Measurements from ENCODE around the gene RAB35. TPM values are rescaled to one million over a fixed set of nuclear protein-coding genes. Genes with fewer than 3 reads are reported as not detected.

The RAB35 gene
- polyA plus RNA-seq, 1 donor from 2014 or later = 60.2 TPM

GRCh38 chr12:120139958-120140357 is 23.4 kb upstream of the RAB35 start:
- Histone ChIP-seq H2AFZ (ENCODE audit: low read depth, low read length) (no peak overlapping the region), H3K27ac (ENCODE audit: low read length) (no peak overlapping the region), H3F3A (ENCODE audit: insufficient read depth, low read length, poor library complexity, severe bottlenecking) (no peaks in the 10 kb centered on the region), H3K27me3 (ENCODE audit: insufficient read depth, low read depth, low read length) (no peaks in the 10 kb centered on the region), H3K9me3 (ENCODE audit: low read length) (no peaks in the 10 kb centered on the region), H3K4me2 (ENCODE audit: low read length) (no peak overlapping the region), H3K4me3 (ENCODE audit: low read length) (no peak overlapping the region), H3K79me2 (replicated peaks; ENCODE audit: insufficient read depth, low read length) (no peaks in the 10 kb centered on the region), H3K36me3 (ENCODE audit: insufficient read depth, low read length) (peaks cover 4% of the 10 kb centered on the region), H4K20me1 (ENCODE audit: insufficient read depth) (no peaks in the 10 kb centered on the region), H3K9ac (ENCODE audit: low read length) (no peak overlapping the region), H3K9me2 (ENCODE audit: insufficient read depth, low read length) (no peaks in the 10 kb centered on the region)
- TF ChIP-seq REST (IDR thresholded peaks at IDR 0.05; ENCODE audit: borderline replicate concordance) (no peak), CTCF (IDR thresholded peaks at IDR 0.05; ENCODE audit: poor library complexity, severe bottlenecking) (no peak), TAF1 (IDR thresholded peaks at IDR 0.05; ENCODE audit: low read depth) (no peak), SMC3 (conservative IDR thresholded peaks at IDR 0.05; ENCODE audit: poor library complexity) (no peak), EP300 (conservative IDR thresholded peaks at IDR 0.05; ENCODE audit: poor library complexity, severe bottlenecking) (no peak), RAD21 (conservative IDR thresholded peaks at IDR 0.05) (no peak), POLR2AphosphoS5 (IDR thresholded peaks at IDR 0.05) (no peak), MXI1 (conservative IDR thresholded peaks at IDR 0.05; ENCODE audit: poor library complexity, severe bottlenecking) (no peak), EZH2 (IDR thresholded peaks at IDR 0.05; ENCODE audit: borderline replicate concordance, insufficient read depth, low read length, poor library complexity, severe bottlenecking) (no peak)

DNA sequence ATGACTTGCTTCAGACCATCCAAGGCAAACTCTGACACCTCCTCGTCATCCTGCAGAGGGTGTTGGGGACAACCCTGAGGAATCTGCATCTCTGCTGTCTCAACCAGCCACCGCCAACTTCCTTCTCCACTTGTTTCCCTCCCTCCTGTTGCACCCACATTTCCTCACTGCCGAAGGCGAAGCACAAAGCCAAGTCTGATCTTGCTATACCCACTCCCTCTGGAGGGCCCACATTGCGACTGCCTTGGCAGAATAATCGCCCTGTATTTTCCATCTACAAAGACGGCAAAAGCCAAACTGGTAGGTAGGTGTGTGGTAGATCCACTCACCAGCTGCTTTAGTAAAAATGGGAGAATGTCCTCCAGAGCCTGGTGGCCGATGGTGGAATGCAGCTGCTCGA is 21.8 kb upstream of the RAB35 start:
- TF ChIP-seq RAD21 (conservative IDR thresholded peaks at IDR 0.05) (no peak), EZH2 (IDR thresholded peaks at IDR 0.05; ENCODE audit: borderline replicate concordance, insufficient read depth, low read length, poor library complexity, severe bottlenecking) (no peak), EP300 (conservative IDR thresholded peaks at IDR 0.05; ENCODE audit: poor library complexity, severe bottlenecking) (no peak)
- H3K9ac ChIP-seq (ENCODE audit: low read length) = no peak overlapping the region

More for the DNA sequence above, 21.8 kb upstream of the RAB35 start:
- H3K4me2 ChIP-seq (ENCODE audit: low read length) = no peak overlapping the region
- no peak overlapping the region for H2AFZ ChIP-seq (ENCODE audit: low read depth, low read length)
- H3K27ac ChIP-seq (ENCODE audit: low read length) = no peak overlapping the region
- no peaks in the 10 kb centered on the region for H3K79me2 ChIP-seq (replicated peaks; ENCODE audit: insufficient read depth, low read length)
- no peak overlapping the region for H3K4me3 ChIP-seq (ENCODE audit: low read length)
- no peaks in the 10 kb centered on the region for H3K9me3 ChIP-seq (ENCODE audit: low read length)
- H3K36me3 ChIP-seq (ENCODE audit: insufficient read depth, low read length) = no peaks in the 10 kb centered on the region
- no peaks in the 10 kb centered on the region for H3K9me2 ChIP-seq (ENCODE audit: insufficient read depth, low read length)
- no peaks in the 10 kb centered on the region for H4K20me1 ChIP-seq (ENCODE audit: insufficient read depth)
- H3F3A ChIP-seq (ENCODE audit: insufficient read depth, low read length, poor library complexity, severe bottlenecking) = no peaks in the 10 kb centered on the region
- H3K27me3 ChIP-seq (ENCODE audit: insufficient read depth, low read depth, low read length) = no peaks in the 10 kb centered on the region

All from neural cell (in vitro differentiated cells).